ENCODE measurements around the gene CTNND2. TPM values are rescaled to one million over a fixed set of nuclear protein-coding genes. Genes with fewer than 3 reads are reported as not detected.

The CTNND2 gene
- polyA plus RNA-seq, 3 donors from 2014 or later = not detected

- peak; percentile 32 to 51 (median 39) for DNase-seq
- H3K9me3 Mint-ChIP-seq = no peaks in the 10 kb centered on the region
- H3K27ac Mint-ChIP-seq = peak overlapping the region in 1 of 6 donors; percentile 24
- peaks cover 9 to 11% of the 10 kb centered on the region in 2 donors for H3K4me1 Mint-ChIP-seq
- peak overlapping the region in 3 of 5 donors; percentile 33 to 67 (median 53) for H3K4me3 Mint-ChIP-seq
- H3K36me3 Mint-ChIP-seq = no peaks in the 10 kb centered on the region
- peaks cover 2 to 6% (median 5%) of the 10 kb centered on the region in 3 donors for H3K27me3 Mint-ChIP-seq (ENCODE audit: low read depth in 3 of 3)
These were observed 916.2 kb downstream of the CTNND2 start for GRCh38 chr5:10987925-10988504.

DNA sequence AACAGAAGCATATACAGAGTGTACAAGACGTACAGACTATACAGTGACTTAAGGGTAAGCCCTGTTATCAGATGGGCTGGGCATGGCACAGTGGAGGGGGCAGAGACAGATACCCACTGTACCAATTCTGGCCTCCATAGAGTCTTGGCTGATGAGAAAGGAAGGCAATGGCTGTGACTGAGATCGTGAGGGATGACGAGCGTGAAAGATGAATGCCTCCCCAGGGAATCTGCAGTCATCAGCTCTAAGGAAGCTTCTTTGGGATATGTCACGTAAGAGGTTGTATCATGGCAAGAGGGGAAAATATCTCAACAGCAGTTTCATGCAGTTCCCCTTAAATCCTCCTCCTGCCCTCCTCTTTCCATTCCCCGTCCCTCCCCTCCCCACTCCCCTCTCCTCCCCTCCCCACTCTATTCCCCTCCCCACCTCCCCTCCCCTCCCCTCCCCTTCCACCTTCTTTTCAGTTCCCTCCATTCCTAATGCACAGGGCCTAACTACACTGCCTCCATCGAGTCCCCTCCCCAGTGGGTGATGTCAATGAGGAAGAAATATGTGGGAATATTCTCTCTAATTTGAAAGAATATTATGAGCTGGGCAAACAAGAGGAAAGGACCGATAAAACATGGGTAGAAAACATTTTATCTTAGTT is 916.8 kb downstream of the CTNND2 start:
- H3K27me3 Mint-ChIP-seq (ENCODE audit: low read depth in 3 of 3) = peaks cover 2 to 6% (median 5%) of the 10 kb centered on the region in 3 donors
- no peaks in the 10 kb centered on the region for H3K9me3 Mint-ChIP-seq
- H3K4me3 Mint-ChIP-seq = no peak overlapping the region
- DNase-seq = no peak
- peaks cover 9 to 11% of the 10 kb centered on the region in 2 donors for H3K4me1 Mint-ChIP-seq
- no peaks in the 10 kb centered on the region for H3K36me3 Mint-ChIP-seq
- H3K27ac Mint-ChIP-seq = no peak overlapping the region

- H3K4me1 Mint-ChIP-seq = peaks cover 9 to 11% of the 10 kb centered on the region in 2 donors
- no peak overlapping the region for H3K4me3 Mint-ChIP-seq
- H3K9me3 Mint-ChIP-seq = no peaks in the 10 kb centered on the region
- no peak for DNase-seq
- peaks cover 2 to 6% (median 5%) of the 10 kb centered on the region in 3 donors for H3K27me3 Mint-ChIP-seq (ENCODE audit: low read depth in 3 of 3)
- H3K36me3 Mint-ChIP-seq = no peaks in the 10 kb centered on the region
- H3K27ac Mint-ChIP-seq = no peak overlapping the region
These were observed 918.5 kb downstream of the CTNND2 start for GRCh38 chr5:10985721-10986110.

GRCh38 chr5:10985091-10985720 is 919.0 kb downstream of the CTNND2 start:
- Mint-ChIP-seq H3K4me3 (no peak overlapping the region), H3K4me1 (peaks cover 9 to 11% of the 10 kb centered on the region in 2 donors), H3K27me3 (ENCODE audit: low read depth in 3 of 3) (peaks cover 2 to 6% (median 5%) of the 10 kb centered on the region in 3 donors), H3K27ac (no peak overlapping the region), H3K36me3 (no peaks in the 10 kb centered on the region), H3K9me3 (no peaks in the 10 kb centered on the region)
- DNase-seq = no peak

DNA sequence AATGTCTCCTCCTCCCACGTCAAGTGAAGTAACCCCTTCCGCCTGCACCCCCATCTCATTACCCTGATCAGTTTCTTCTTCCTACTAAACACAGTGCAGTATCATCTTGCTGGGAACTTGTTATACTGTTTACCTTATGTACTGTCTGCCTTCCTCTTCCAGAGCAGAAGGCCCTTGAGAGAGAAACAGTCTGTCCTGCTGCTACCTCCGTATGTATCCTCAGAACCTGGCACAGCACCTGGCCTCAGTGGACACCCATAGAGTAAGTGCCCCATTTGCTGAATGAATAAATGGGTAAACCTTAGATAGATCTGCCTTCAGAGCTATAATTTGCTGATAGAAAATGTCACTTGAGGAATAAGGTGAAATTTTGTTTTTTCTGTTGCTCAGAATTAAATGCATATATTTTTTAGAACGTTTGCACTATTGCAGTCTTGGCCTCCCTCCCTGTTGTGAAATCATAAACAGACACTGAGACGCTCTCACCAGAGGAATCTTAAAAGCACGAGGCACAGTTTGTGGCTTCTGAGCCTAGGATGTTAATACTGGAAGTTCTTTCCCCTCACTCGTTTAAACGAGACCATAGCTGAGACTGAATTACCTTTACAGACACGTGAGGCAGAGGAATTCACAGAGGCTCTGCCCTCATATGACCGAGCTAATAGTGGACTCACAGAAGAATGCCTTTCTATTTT is 920.1 kb downstream of the CTNND2 start:
- Mint-ChIP-seq H3K4me3 (no peak overlapping the region), H3K27me3 (ENCODE audit: low read depth in 3 of 3) (peaks cover 2 to 6% (median 5%) of the 10 kb centered on the region in 3 donors), H3K36me3 (no peaks in the 10 kb centered on the region), H3K4me1 (peaks cover 9 to 11% of the 10 kb centered on the region in 2 donors), H3K27ac (no peak overlapping the region), H3K9me3 (no peaks in the 10 kb centered on the region)
- no peak for DNase-seq

- Mint-ChIP-seq H3K4me3 (no peak overlapping the region), H3K4me1 (peaks cover 0 to under 1% of the 10 kb centered on the region in 2 donors), H3K27me3 (ENCODE audit: low read depth in 3 of 3) (peaks cover 0 to 6% (median 2%) of the 10 kb centered on the region in 3 donors), H3K27ac (no peak overlapping the region), H3K9me3 (no peaks in the 10 kb centered on the region), H3K36me3 (no peaks in the 10 kb centered on the region)
- no peak for DNase-seq
These were observed 921.6 kb downstream of the CTNND2 start for GRCh38 chr5:10982626-10983025.

GRCh38 chr5:10981932-10982331 is 922.3 kb downstream of the CTNND2 start:
- Mint-ChIP-seq H3K4me3 (no peak overlapping the region), H3K4me1 (no peaks in the 10 kb centered on the region), H3K27me3 (ENCODE audit: low read depth in 3 of 3) (peaks cover 0 to 6% (median 0%) of the 10 kb centered on the region in 3 donors), H3K36me3 (no peaks in the 10 kb centered on the region), H3K27ac (no peak overlapping the region), H3K9me3 (no peaks in the 10 kb centered on the region)
- DNase-seq = no peak

DNA sequence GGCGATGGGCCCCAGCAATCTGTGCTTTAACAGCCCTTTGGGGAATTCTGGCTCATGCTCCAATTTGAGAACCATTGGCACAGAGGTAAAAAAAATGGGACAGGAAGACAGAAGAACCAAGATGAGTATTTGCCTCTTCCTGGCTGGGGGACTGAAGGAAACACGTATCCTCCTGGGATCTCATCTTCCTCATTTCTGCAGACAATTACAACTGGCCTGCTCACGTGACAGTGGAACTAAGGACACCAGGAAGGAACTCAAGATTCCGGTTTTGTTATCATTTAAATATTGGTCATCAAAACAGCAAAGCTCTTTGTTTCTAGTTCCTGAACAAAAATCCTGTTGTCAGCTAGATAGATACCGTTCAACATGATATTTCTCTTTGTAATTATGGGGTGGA is 927.2 kb downstream of the CTNND2 start:
- Mint-ChIP-seq H3K36me3 (no peaks in the 10 kb centered on the region), H3K4me1 (peaks cover 0 to 5% of the 10 kb centered on the region in 2 donors)

GRCh38 chr5:10975945-10976344 is 928.3 kb downstream of the CTNND2 start:
- no peak overlapping the region for H3K4me3 Mint-ChIP-seq

More for the DNA sequence above, 927.2 kb downstream of the CTNND2 start:
- no peak for DNase-seq
- Mint-ChIP-seq H3K27me3 (ENCODE audit: low read depth in 3 of 3) (peaks cover 0 to 15% (median 0%) of the 10 kb centered on the region in 3 donors), H3K9me3 (no peaks in the 10 kb centered on the region), H3K27ac (no peak overlapping the region), H3K4me3 (no peak overlapping the region)

GRCh38 chr5:10974850-10975249 is 929.4 kb downstream of the CTNND2 start:
- H3K4me1 Mint-ChIP-seq = peaks cover 0 to 5% of the 10 kb centered on the region in 2 donors
- no peak overlapping the region for H3K4me3 Mint-ChIP-seq
- no peak for DNase-seq
- H3K27me3 Mint-ChIP-seq (ENCODE audit: low read depth in 3 of 3) = peaks cover 0 to 12% (median 0%) of the 10 kb centered on the region in 3 donors
- no peak overlapping the region for H3K27ac Mint-ChIP-seq
- no peaks in the 10 kb centered on the region for H3K36me3 Mint-ChIP-seq
- no peaks in the 10 kb centered on the region for H3K9me3 Mint-ChIP-seq

More at GRCh38 chr5:10975945-10976344, 928.3 kb downstream of the CTNND2 start:
- no peaks in the 10 kb centered on the region for H3K36me3 Mint-ChIP-seq
- H3K27ac Mint-ChIP-seq = no peak overlapping the region
- H3K4me1 Mint-ChIP-seq = peaks cover 0 to 5% of the 10 kb centered on the region in 2 donors
- DNase-seq = no peak
- H3K9me3 Mint-ChIP-seq = no peaks in the 10 kb centered on the region
- H3K27me3 Mint-ChIP-seq (ENCODE audit: low read depth in 3 of 3) = peaks cover 0 to 12% (median 0%) of the 10 kb centered on the region in 3 donors

- Mint-ChIP-seq H3K27ac (no peak overlapping the region), H3K4me1 (peaks cover 0 to 5% of the 10 kb centered on the region in 2 donors), H3K4me3 (no peak overlapping the region), H3K9me3 (no peaks in the 10 kb centered on the region), H3K36me3 (no peaks in the 10 kb centered on the region), H3K27me3 (ENCODE audit: low read depth in 3 of 3) (peaks cover 0 to 14% (median 0%) of the 10 kb centered on the region in 3 donors)
- DNase-seq = no peak
These were observed 930.9 kb downstream of the CTNND2 start for GRCh38 chr5:10973316-10973715.

DNA sequence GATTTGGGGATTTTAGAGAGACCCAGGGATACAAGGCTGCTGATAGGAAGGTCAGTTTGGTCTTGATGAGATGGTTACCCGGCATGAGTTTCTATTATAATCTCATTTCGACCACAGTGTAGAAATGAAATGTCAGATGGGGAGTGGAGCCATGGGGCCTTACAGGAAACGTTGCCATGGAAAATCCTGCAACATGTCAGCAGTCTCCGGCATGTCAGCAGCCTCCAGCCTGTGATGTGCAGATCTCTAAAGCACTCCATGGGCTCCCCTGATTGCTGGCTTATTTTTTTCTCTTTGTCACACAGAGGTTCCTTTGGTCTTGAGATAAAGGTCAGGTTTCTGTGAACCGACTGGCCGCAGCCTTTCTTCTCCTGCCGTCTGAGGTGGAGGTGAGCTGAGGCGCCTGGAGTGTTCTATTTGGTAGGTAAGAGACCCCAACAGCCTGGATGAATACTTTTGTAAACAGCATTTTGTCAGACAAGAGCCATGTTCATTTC is 934.5 kb downstream of the CTNND2 start:
- no peak overlapping the region for H3K27ac Mint-ChIP-seq
- H3K4me1 Mint-ChIP-seq = no peaks in the 10 kb centered on the region
- no peak overlapping the region for H3K4me3 Mint-ChIP-seq
- H3K36me3 Mint-ChIP-seq = no peaks in the 10 kb centered on the region
- no peaks in the 10 kb centered on the region for H3K9me3 Mint-ChIP-seq
- H3K27me3 Mint-ChIP-seq (ENCODE audit: low read depth in 3 of 3) = peaks cover 0 to 12% (median 1%) of the 10 kb centered on the region in 3 donors
- no peak for DNase-seq

DNA sequence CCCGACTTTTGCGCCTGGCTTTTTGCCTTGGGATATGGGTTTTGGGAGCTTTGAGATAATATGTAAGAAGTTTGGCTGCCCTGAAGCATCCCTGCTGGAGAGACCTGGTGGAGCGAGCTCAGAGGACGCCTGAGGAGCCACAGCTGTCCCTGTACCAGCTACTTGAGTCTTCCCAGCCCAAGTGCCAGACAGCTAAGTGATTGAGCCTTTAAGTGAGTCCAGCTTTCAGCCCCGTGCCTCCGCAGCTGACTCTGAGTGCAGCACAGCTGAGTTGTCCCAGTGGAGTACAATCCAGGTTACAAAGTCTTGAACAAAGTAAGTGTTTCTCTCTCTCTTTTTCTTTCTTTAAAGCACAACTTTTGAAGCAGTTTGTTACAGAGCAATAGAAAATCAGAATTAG is 939.4 kb downstream of the CTNND2 start:
- Mint-ChIP-seq H3K27me3 (ENCODE audit: low read depth in 3 of 3) (peaks cover 0 to 5% (median 1%) of the 10 kb centered on the region in 3 donors), H3K4me1 (peaks cover 0 to 2% of the 10 kb centered on the region in 2 donors), H3K4me3 (no peak overlapping the region), H3K27ac (no peak overlapping the region), H3K9me3 (peaks cover 0 to 3% (median 0%) of the 10 kb centered on the region in 6 donors), H3K36me3 (peaks cover 0 to 2% (median 0%) of the 10 kb centered on the region in 3 donors)
- no peak for DNase-seq
